Ovary (tissue), 9 donors: ENCODE data around the gene SUGCT. TPM values are rescaled to one million over a fixed set of nuclear protein-coding genes. Genes with fewer than 3 reads are reported as not detected.

Source experiments
- DNase-seq, 5 donors: peaks; one replicate each; pipeline ENCODE4 v3.0.0-alpha.2; 2019 to 2020
- H3K27ac ChIP-seq, 2 donors: fragments of 200-600 bp; one replicate each; pipeline versions ENCODE4 v1.5.1 to v1.8.0; 2019 to 2022
- H3K27me3 ChIP-seq: fragments of 200-600 bp; one replicate; pipeline ENCODE4 v1.8.0; 2022
- H3K36me3 ChIP-seq: fragments of 200-600 bp; sonication (generic); one replicate; pipeline ENCODE4 v1.5.1; 2019
- H3K4me1 ChIP-seq: one replicate; pipeline ENCODE4 v1.8.1; 2013; ENCODE audit warnings: mild to moderate bottlenecking, moderate library complexity; ENCODE audit not compliant: insufficient read depth
- H3K4me3 ChIP-seq: fragments of 200-600 bp; sonication (generic); one replicate; pipeline ENCODE4 v1.5.1; 2017
- H3K9me3 ChIP-seq, 2 donors: fragments of 200-600 bp in 1 of 2; sonication (generic) in 1 of 2; one replicate each; pipeline versions ENCODE4 v1.5.1 to v1.8.1; 2013 to 2019; ENCODE audit warnings: mild to moderate bottlenecking in 1 of 2, moderate library complexity in 1 of 2
- EP300 ChIP-seq: sonication (generic); formaldehyde crosslinking; IDR thresholded peaks from one replicate; pipeline ENCODE4 v1.6.1; 2017; ENCODE audit warnings: antibody characterized with exemption
- POLR2A ChIP-seq: fragments of 450-650 bp; IDR thresholded peaks from one replicate; pipeline ENCODE4 v1.6.1; 2017; ENCODE audit warnings: antibody characterized with exemption, mild to moderate bottlenecking, moderate library complexity
- WGBS, 3 donors: extraction: QIAGEN DNeasy Blood & Tissue Kit in 1 of 3; methylation state at CpG; one replicate each; pipeline versions ENCODE4 v1.1.5 to v1.1.7; 2013 to 2017; 5-methylcytosine and 5-hydroxymethylcytosine counted together
- intact Hi-C, 4 donors: fragments of 100-400 bp; cut with DNase I; formaldehyde crosslinking; loops; one replicate each; pipeline versions ENCODE4 v1.11.0 to v1.15.1; 2022 to 2023
- polyA plus RNA-seq, 2 donors: library from polyadenylated mRNA; stranded (reverse); fragments of 200-250 nt in 1 of 2; fragments of 350-450 nt in 1 of 2; fragmentation: Illumina TruSeq in 1 of 2; extraction: RNeasy Lipid Tissue Mini Kit (QIAGEN cat#74804) in 1 of 2; gene quantifications; one replicate each; pipeline ENCODE4 v1.2.3, GENCODE V29; 2013 to 2014
- total RNA-seq, 7 donors: library from RNA; depleted of rRNA in 2 of 7; stranded (reverse); fragments of >200 nt in 2 of 7; fragmentation: NEBNext Ultra II Directional in 3 of 7; extraction: Animal tissue kit (Norgen Biotek cat#: 25700) in 3 of 7; gene quantifications; one replicate each; pipeline versions ENCODE4 v1.1.0 to v1.2.4, GENCODE V29; 2016 to 2023
- TF ChIP-seq, protein P1 (sequence below), 3 donors: fragments of 450-650 bp in 2 of 3; fragments of 200-600 bp in 1 of 3; IDR thresholded peaks; one replicate each; pipeline versions ENCODE4 v1.5.1 to v1.8.0; 2016 to 2022; ENCODE audit warnings: antibody characterized with exemption in 3 of 3, mild to moderate bottlenecking in 1 of 3
- donor health status: DM: no; HTN: no; CAD: no; lungs with moderate emphysema.
- donor health status: DM: no; HTN: no; CAD: no.
- donor health status: Bipolar disorder and iron deficiency.
- donor health status: DM: yes; HTN: yes; CAD: no.
- donor health status: DM: no; HTN: no; CAD: no.
- donor health status: DM: yes; HTN: yes; CAD: no.

Gene SUGCT
- total and polyA plus RNA-seq, 9 donors: 3.4 to 9.3 (median 7.8) TPM

DNA sequence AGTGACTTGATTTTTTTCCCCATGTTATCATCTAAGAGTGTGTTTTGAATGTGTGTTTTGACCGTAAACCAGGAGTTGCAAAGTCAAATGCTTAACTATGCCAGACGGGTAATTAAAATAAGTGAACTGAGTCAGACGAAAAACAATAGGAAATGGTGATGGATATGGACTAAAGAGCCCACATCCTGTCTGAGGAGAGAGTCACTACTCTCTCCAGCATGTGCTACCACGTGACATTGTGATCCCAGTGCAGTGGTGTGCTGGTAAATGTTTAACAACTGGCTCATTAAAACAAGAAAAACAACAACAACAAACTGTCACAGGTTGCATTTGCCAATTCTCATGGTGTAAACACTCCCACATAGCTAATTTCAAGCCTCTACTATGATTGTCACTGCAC lies 164.3 kb downstream of the SUGCT start:
- DNase-seq: no peak
- 53 to 69% (median 55%) methylated on average over 4 of the region's 4 CpGs for WGBS, 3 donors
- Histone ChIP-seq H3K9me3 (no peaks in the 10 kb centered on the region), H3K4me3 (no peak overlapping the region), H3K27me3 (no peaks in the 10 kb centered on the region), H3K27ac (no peak overlapping the region), H3K36me3 (no peaks in the 10 kb centered on the region), H3K4me1 (no peaks in the 10 kb centered on the region)
- intact Hi-C loops: no loop called here
- TF ChIP-seq POLR2A: no peak
- no peak for TF ChIP-seq EP300
- TF ChIP-seq, protein P1, sequence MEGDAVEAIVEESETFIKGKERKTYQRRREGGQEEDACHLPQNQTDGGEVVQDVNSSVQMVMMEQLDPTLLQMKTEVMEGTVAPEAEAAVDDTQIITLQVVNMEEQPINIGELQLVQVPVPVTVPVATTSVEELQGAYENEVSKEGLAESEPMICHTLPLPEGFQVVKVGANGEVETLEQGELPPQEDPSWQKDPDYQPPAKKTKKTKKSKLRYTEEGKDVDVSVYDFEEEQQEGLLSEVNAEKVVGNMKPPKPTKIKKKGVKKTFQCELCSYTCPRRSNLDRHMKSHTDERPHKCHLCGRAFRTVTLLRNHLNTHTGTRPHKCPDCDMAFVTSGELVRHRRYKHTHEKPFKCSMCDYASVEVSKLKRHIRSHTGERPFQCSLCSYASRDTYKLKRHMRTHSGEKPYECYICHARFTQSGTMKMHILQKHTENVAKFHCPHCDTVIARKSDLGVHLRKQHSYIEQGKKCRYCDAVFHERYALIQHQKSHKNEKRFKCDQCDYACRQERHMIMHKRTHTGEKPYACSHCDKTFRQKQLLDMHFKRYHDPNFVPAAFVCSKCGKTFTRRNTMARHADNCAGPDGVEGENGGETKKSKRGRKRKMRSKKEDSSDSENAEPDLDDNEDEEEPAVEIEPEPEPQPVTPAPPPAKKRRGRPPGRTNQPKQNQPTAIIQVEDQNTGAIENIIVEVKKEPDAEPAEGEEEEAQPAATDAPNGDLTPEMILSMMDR (IDR thresholded peaks at IDR 0.05): no peak

DNA sequence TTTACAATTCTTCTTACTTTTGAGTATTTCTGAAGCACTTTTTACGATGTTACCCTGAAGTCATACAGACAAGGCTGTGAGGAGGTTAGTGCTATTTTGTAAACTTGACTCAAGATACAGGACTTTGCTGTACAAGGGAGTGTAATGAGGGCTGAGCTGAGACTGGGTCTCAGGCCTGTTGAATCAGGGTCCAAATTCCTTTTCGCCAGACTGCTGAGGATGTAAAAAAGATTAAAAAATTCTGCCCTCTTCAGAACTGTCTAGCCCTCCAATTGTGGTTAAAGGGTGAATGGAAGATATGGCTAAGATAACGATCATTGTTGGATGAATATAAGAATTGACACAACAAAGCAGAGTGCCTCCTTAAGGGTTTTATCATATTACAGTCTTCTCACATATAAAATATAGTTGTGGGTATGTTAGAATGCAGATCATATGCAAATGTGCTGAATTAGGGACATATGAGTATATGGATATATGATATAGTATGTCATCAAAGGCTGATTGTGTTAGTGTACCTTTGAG lies 165.4 kb downstream of the SUGCT start:
- TF ChIP-seq POLR2A: no peak
- no peak overlapping the region for H3K27ac ChIP-seq
- no peaks in the 10 kb centered on the region for H3K4me1 ChIP-seq
- no peaks in the 10 kb centered on the region for H3K9me3 ChIP-seq
- H3K36me3 ChIP-seq: no peaks in the 10 kb centered on the region
- no peak overlapping the region for H3K4me3 ChIP-seq
- intact Hi-C loops: no loop called here
- DNase-seq: no peak
- WGBS, 3 donors: 88 to 90% (median 89%) methylated on average over 3 of the region's 3 CpGs
- no peaks in the 10 kb centered on the region for H3K27me3 ChIP-seq

DNA sequence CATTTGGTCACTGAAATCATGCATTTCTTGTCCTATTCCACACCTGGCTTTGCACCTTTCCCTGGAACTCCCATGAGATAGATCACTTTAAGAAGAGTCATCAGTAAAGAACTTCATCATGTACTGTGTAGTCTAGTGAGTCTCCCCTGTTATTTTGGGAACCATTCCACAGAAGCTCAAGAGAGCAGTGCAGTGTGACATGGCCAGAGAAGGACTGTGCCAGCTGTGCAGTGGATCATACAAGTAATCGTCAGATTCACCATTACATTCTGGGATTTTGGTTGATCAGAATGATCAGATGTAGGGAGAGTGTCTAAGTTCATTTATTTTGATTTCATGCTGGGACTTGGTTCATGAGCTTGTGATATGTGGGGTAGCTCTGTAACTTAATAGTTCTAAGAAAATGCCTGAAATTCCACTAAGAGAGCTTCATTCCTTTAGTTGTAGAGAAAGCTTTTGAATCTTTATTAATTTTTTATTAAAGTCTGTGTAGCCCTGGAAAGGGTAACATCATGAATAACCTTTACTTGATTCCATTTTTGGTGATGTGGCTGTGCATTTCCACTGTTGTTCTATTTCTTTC lies 166.8 kb downstream of the SUGCT start:
- Histone ChIP-seq H3K36me3 (no peaks in the 10 kb centered on the region), H3K4me1 (no peaks in the 10 kb centered on the region), H3K4me3 (no peak overlapping the region), H3K9me3 (no peaks in the 10 kb centered on the region), H3K27ac (no peak overlapping the region), H3K27me3 (no peaks in the 10 kb centered on the region)
- TF ChIP-seq, protein P1 (IDR thresholded peaks at IDR 0.05): no peak
- TF ChIP-seq POLR2A: no peak
- no peak for TF ChIP-seq EP300
- 47 to 56% (median 53%) methylated on average over 1 of the region's 1 CpG for WGBS, 3 donors
- no peak for DNase-seq
- intact Hi-C loops: no loop called here

DNA sequence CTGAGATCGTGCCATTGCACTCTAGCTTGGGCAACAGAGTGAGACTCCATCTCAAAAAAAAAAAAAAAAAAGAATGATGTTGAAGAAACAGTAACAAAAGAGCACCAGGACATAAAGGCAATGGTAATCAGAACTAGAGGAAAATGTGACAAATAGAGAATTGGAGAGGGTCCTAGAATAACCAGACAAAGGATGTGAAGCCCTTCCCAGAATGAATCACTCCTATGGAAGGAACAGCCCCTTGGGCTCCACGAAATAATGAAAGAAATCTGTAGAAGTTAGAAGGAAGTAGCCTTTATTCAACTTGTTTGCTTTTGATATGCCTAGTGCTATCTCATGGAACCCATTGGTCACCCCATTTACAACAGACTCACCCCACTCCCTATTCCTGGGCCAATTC lies 169.2 kb downstream of the SUGCT start:
- Histone ChIP-seq H3K9me3 (no peaks in the 10 kb centered on the region), H3K4me3 (no peak overlapping the region), H3K4me1 (no peaks in the 10 kb centered on the region), H3K27ac (no peak overlapping the region), H3K36me3 (no peaks in the 10 kb centered on the region), H3K27me3 (no peaks in the 10 kb centered on the region)
- intact Hi-C loops: no loop called here
- 88 to 95% (median 91%) methylated on average over 2 of the region's 2 CpGs for WGBS, 3 donors
- no peak for DNase-seq
- no peak for TF ChIP-seq POLR2A
- no peak for TF ChIP-seq EP300
- TF ChIP-seq, protein P1 (IDR thresholded peaks at IDR 0.05): no peak

DNA sequence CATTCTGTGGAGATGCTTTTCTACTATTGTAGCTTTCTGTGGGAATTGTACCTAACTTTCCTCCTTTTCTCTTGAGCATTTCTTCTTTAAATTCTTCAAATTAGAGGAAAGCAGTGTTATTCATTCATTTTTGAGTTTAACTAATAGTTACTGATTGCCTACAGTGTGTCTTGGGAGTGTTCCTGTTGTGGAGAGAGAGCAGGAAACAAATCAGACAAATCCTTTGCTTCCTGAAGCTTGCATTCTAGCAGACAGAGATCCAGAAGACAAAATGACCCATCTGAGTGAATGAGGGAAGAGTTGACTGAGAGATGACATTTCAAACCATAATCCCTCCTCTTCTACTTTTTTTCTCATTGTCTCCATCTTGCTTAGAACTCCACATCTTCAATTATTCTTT lies 170.4 kb downstream of the SUGCT start:
- Histone ChIP-seq H3K27ac (no peak overlapping the region), H3K27me3 (no peaks in the 10 kb centered on the region), H3K4me3 (no peak overlapping the region), H3K4me1 (no peaks in the 10 kb centered on the region), H3K9me3 (no peaks in the 10 kb centered on the region), H3K36me3 (no peaks in the 10 kb centered on the region)
- intact Hi-C loops: no loop called here
- DNase-seq: no peak
- TF ChIP-seq, protein P1 (IDR thresholded peaks at IDR 0.05): no peak
- TF ChIP-seq EP300 (no peak), POLR2A (no peak)
